CD14-positive monocyte (primary cell): ENCODE measurements around the gene CRADD. TPM values are rescaled to one million over a fixed set of nuclear protein-coding genes. Genes with fewer than 3 reads are reported as not detected.

Source experiments
- DNase-seq, 3 donors: peaks; one replicate each; pipeline ENCODE4 v3.0.0-alpha.2; 2011 to 2022
- H2AFZ ChIP-seq: 2 replicates; pipeline ENCODE4 v1.6.0; 2012; ENCODE audit warnings: mild to moderate bottlenecking, low read depth, low read length, inconsistent platforms; ENCODE audit not compliant: insufficient read depth, poor library complexity, severe bottlenecking
- H3K27ac ChIP-seq, 2 donors: 1 replicate in 1 of 2; 2 replicates in 1 of 2; pipeline ENCODE4 v1.5.1; 2012 to 2013; ENCODE audit warnings: low read length in 2 of 2, control low read depth in 1 of 2, inconsistent platforms in 1 of 2, low read depth in 1 of 2, mild to moderate bottlenecking in 1 of 2
- H3K27me3 ChIP-seq, 2 donors: one replicate each; pipeline versions ENCODE4 v1.6.0 to v1.6.1; 2011 to 2013; ENCODE audit warnings: low read length in 2 of 2; ENCODE audit not compliant: control insufficient read depth in 2 of 2, insufficient read depth in 2 of 2
- H3K36me3 ChIP-seq, 2 donors: replicated peaks in 1 of 2; 1 replicate in 1 of 2; 2 replicates in 1 of 2; pipeline versions ENCODE4 v1.5.1 to v1.6.1; 2012 to 2013; ENCODE audit warnings: low read length in 2 of 2, control low read depth in 1 of 2, inconsistent platforms in 1 of 2, mild to moderate bottlenecking in 1 of 2; ENCODE audit not compliant: insufficient read depth in 2 of 2, control insufficient read depth in 1 of 2
- H3K4me1 ChIP-seq, 2 donors: 1 replicate in 1 of 2; 2 replicates in 1 of 2; pipeline versions ENCODE4 v1.5.1 to v1.6.1; 2012 to 2013; ENCODE audit warnings: low read length in 2 of 2, control low read depth in 1 of 2, inconsistent platforms in 1 of 2, mild to moderate bottlenecking in 1 of 2, moderate library complexity in 1 of 2; ENCODE audit not compliant: insufficient read depth in 2 of 2, control insufficient read depth in 1 of 2
- H3K4me2 ChIP-seq: replicated peaks from 2 replicates; pipeline ENCODE3; 2012; ENCODE audit warnings: low read length, moderate library complexity, mild to moderate bottlenecking; ENCODE audit not compliant: poor library complexity, severe bottlenecking; ENCODE audit errors: extremely low read depth
- H3K4me3 ChIP-seq, 3 experiments: fragments of 200-600 bp in 1 of 3; sonication (generic) in 1 of 3; replicated peaks in 1 of 3; 1 replicate in 2 of 3; 2 replicates in 1 of 3; pipeline ENCODE4 v1.5.1; 2011 to 2013; ENCODE audit warnings: low read length in 3 of 3, mild to moderate bottlenecking in 3 of 3, control low read depth in 2 of 3, low read depth in 2 of 3, inconsistent platforms in 1 of 3, moderate library complexity in 1 of 3
- H3K79me2 ChIP-seq: 2 replicates; pipeline ENCODE4 v1.6.0; 2012; ENCODE audit warnings: mild to moderate bottlenecking, control low read depth, inconsistent platforms, low read length, moderate library complexity; ENCODE audit not compliant: insufficient read depth
- H3K9ac ChIP-seq: 2 replicates; pipeline ENCODE4 v1.6.0; 2017; ENCODE audit warnings: low read length, mild to moderate bottlenecking; ENCODE audit not compliant: insufficient read depth, poor library complexity, severe bottlenecking
- H3K9me3 ChIP-seq, 2 donors: replicated peaks in 1 of 2; 1 replicate in 1 of 2; 2 replicates in 1 of 2; pipeline versions ENCODE4 v1.5.1 to v1.6.1; 2012 to 2013; ENCODE audit warnings: low read length in 2 of 2, control low read depth in 1 of 2; ENCODE audit not compliant: control insufficient read depth in 1 of 2, insufficient read depth in 1 of 2
- H4K20me1 ChIP-seq: 2 replicates; pipeline ENCODE4 v1.6.0; 2012; ENCODE audit warnings: mild to moderate bottlenecking, low read length, control low read depth, moderate library complexity; ENCODE audit not compliant: insufficient read depth
- H3K27ac Mint-ChIP-seq, 7 donors: one replicate each; pipeline ENCODE4 v1.8.0; 2020; ENCODE audit warnings: mild to moderate bottlenecking in 7 of 7, mixed read lengths in 7 of 7, moderate library complexity in 6 of 7, inconsistent platforms in 2 of 7
- H3K27me3 Mint-ChIP-seq, 3 donors: one replicate each; pipeline ENCODE4 v1.8.0; 2021 to 2022; ENCODE audit warnings: low read depth in 3 of 3, mild to moderate bottlenecking in 3 of 3, mixed read lengths in 3 of 3, moderate library complexity in 3 of 3, inconsistent platforms in 1 of 3
- H3K36me3 Mint-ChIP-seq, 2 donors: one replicate each; pipeline ENCODE4 v1.8.0; 2020; ENCODE audit warnings: mixed read lengths in 2 of 2, inconsistent platforms in 1 of 2, mild to moderate bottlenecking in 1 of 2
- H3K4me1 Mint-ChIP-seq: one replicate; pipeline ENCODE4 v1.8.0; 2020; ENCODE audit warnings: mild to moderate bottlenecking, mixed read lengths
- H3K4me3 Mint-ChIP-seq, 2 donors: one replicate each; pipeline ENCODE4 v1.8.0; 2020; ENCODE audit warnings: mild to moderate bottlenecking in 2 of 2, mixed read lengths in 2 of 2, moderate library complexity in 1 of 2
- H3K9me3 Mint-ChIP-seq, 7 donors: one replicate each; pipeline ENCODE4 v1.8.0; 2020 to 2022; ENCODE audit warnings: mixed read lengths in 7 of 7, mild to moderate bottlenecking in 6 of 7, moderate library complexity in 6 of 7, inconsistent platforms in 2 of 7
- WGBS: methylation state at CpG from one replicate; pipeline ENCODE4 v1.1.5; 2013; ENCODE audit warnings: missing lambda C conversion rate; ENCODE audit not compliant: insufficient coverage; 5-methylcytosine and 5-hydroxymethylcytosine counted together
- intact Hi-C, 2 donors: fragments of 100-400 bp; cut with micrococcal nuclease; formaldehyde crosslinking; loops; one replicate each; pipeline versions ENCODE4 v1.15.0 to v1.15.1; 2023
- polyA plus RNA-seq, 3 donors: library from polyadenylated mRNA; depleted of rRNA in 1 of 3; unstranded in 2 of 3; stranded (reverse) in 1 of 3; fragments of 300-500 nt in 2 of 3; fragments of >200 nt in 1 of 3; fragmentation: Illumina TruSeq in 2 of 3; gene quantifications; 1 replicate in 2 of 3; 2 replicates in 1 of 3; pipeline ENCODE4 v1.2.3, GENCODE V29; 2012 to 2021
- TF ChIP-seq, protein P1 (sequence below): fragments of 200-600 bp; IDR thresholded peaks from one replicate; pipeline ENCODE4 v1.8.0; 2022; ENCODE audit warnings: antibody characterized with exemption, mild to moderate bottlenecking

CRADD gene
- polyA plus RNA-seq, 3 donors: 5.6 to 12.2 (median 11.2) TPM

DNA sequence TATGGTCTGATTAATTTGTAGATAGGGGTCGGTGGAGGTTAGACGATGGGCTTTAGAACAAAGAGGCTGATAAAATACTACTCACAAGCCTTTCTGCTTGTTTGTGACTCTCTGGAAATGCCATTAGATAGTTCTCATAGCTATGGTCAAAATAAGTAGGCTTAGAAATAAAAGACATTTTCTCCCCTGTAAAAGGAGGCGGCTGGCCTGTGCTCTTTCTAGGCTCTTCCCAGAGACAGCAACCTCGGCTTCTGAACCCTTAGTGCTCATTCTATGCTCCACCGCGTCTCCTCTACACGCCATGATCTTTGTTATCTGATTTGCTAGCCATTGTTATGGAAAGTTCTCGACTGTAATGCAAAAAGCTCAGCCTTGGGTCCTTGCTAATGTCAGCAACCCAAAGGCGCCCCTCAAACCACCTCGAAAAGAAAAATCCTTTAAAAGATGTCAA is 64.5 kb downstream of the CRADD start:
- Histone ChIP-seq H3K79me2 (no peaks in the 10 kb centered on the region), H3K36me3 (no peaks in the 10 kb centered on the region), H3K27me3 (peaks cover 0 to 4% of the 10 kb centered on the region in 2 donors), H2AFZ (peak overlapping the region; percentile 86), H3K9me3 (no peaks in the 10 kb centered on the region), H3K27ac (no peak overlapping the region), H3K4me1 (peaks cover 11 to 17% of the 10 kb centered on the region in 2 donors), H3K4me2 (peak overlapping the region; percentile 89), H3K9ac (peak overlapping the region; percentile 63), H3K4me3 (peak overlapping the region; percentile 89 to 95 (median 89)), H4K20me1 (no peaks in the 10 kb centered on the region)
- H3K27me3 Mint-ChIP-seq: peaks cover 1 to 15% (median 5%) of the 10 kb centered on the region in 3 donors
- WGBS: 4% methylated on average over 5 of the region's 10 CpGs
- H3K36me3 Mint-ChIP-seq: peaks cover 0 to 5% of the 10 kb centered on the region in 2 donors
- H3K4me3 Mint-ChIP-seq: peak overlapping the region; percentile 96 to 99
- no peak for DNase-seq
- intact Hi-C loops: loop anchor here (5.0 to 10.0 kb wide), 3 partner anchors 64 to 167 kb away; partner anchors contain the start of genes CRADD (in 2 of the 2) and SOCS2 (in 1 of the 2)
- peak overlapping the region in 4 of 7 donors; percentile 33 to 76 (median 68) for H3K27ac Mint-ChIP-seq
- TF ChIP-seq, protein P1, sequence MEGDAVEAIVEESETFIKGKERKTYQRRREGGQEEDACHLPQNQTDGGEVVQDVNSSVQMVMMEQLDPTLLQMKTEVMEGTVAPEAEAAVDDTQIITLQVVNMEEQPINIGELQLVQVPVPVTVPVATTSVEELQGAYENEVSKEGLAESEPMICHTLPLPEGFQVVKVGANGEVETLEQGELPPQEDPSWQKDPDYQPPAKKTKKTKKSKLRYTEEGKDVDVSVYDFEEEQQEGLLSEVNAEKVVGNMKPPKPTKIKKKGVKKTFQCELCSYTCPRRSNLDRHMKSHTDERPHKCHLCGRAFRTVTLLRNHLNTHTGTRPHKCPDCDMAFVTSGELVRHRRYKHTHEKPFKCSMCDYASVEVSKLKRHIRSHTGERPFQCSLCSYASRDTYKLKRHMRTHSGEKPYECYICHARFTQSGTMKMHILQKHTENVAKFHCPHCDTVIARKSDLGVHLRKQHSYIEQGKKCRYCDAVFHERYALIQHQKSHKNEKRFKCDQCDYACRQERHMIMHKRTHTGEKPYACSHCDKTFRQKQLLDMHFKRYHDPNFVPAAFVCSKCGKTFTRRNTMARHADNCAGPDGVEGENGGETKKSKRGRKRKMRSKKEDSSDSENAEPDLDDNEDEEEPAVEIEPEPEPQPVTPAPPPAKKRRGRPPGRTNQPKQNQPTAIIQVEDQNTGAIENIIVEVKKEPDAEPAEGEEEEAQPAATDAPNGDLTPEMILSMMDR: no peak
- peaks cover 0 to 2% (median 0%) of the 10 kb centered on the region in 7 donors for H3K9me3 Mint-ChIP-seq
- peaks cover 38% of the 10 kb centered on the region for H3K4me1 Mint-ChIP-seq

DNA sequence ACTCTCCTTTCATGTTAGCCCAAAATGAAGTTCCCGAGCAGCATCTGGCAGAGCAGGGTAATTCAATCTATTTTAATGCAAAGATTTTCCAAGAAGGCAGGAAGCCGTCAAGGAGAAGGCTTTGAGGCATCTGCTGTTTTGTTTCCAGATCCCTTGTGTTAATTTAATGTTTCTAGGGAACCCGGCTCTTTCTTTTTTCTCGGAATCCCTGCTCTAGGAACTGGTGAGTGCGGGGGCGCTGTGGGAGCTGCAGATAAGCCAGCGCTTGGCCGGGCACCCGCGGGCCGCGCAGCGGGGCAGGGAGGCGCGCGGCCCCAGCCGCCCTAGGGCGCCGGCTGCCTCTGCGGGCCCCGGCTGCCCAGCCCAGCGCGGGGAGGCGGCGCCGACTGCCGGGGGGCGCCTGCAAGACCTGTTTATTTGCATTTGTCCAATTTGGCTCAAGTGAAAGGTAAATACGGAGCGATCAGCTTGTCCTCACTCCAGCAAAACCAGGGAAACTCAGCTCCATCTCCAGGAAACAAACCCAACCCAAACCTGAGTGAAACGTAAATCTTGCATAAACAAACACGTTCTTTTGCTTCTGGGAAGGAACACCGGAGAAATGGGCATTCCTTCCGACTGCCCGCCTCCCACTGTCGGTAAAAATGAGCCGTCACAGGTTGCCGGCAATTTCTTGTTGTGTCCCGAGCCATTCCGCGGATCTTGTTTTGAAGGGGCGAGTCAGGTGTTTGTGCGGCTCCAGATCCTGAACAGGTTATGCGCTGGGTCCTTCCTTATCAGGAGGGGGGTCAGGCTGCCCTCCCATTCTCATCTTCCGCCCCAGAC is 65.1 kb downstream of the CRADD start:
- peaks cover 0 to 4% of the 10 kb centered on the region in 2 donors for H3K27me3 ChIP-seq
- TF ChIP-seq, protein P1: no peak
- Mint-ChIP-seq H3K4me1 (peaks cover 38% of the 10 kb centered on the region), H3K36me3 (peaks cover 0 to 5% of the 10 kb centered on the region in 2 donors), H3K27me3 (peaks cover 2 to 15% (median 5%) of the 10 kb centered on the region in 3 donors), H3K9me3 (peaks cover 0 to 2% (median 0%) of the 10 kb centered on the region in 7 donors), H3K4me3 (peak overlapping the region; percentile 96 to 99), H3K27ac (peak overlapping the region in 6 of 7 donors; percentile 61 to 76 (median 66))
- under 1% methylated on average over 41 of the region's 45 CpGs for WGBS
- peak overlapping the region; percentile 89 to 95 (median 89) for H3K4me3 ChIP-seq
- H3K4me2 ChIP-seq: peak overlapping the region; percentile 89
- peaks cover 11 to 17% of the 10 kb centered on the region in 2 donors for H3K4me1 ChIP-seq
- no peaks in the 10 kb centered on the region for H4K20me1 ChIP-seq
- H3K9me3 ChIP-seq: no peaks in the 10 kb centered on the region
- no peaks in the 10 kb centered on the region for H3K36me3 ChIP-seq
- peak overlapping the region in 1 of 2 donors; percentile 47 for H3K27ac ChIP-seq
- peak overlapping the region; percentile 86 for H2AFZ ChIP-seq
- peak overlapping the region; percentile 63 for H3K9ac ChIP-seq
- intact Hi-C loops: loop anchor here (5.0 to 10.0 kb wide), 3 partner anchors 65 to 168 kb away; partner anchors contain the start of genes CRADD (in 2 of the 2) and SOCS2 (in 1 of the 2)
- peak; percentile 15 to 49 (median 38) for DNase-seq
- H3K79me2 ChIP-seq: no peaks in the 10 kb centered on the region
